Occipital lobe (tissue), 2 donors: ENCODE data around the gene NCAM2. TPM values are rescaled to one million over a fixed set of nuclear protein-coding genes. Genes with fewer than 3 reads are reported as not detected.
"Not testable (repeated sequence)": the region's sequence is repeated elsewhere in the genome, so short reads cannot be mapped to it uniquely, and the experiment has no call there.

Experiments
- DNase-seq: peaks from one replicate; lab custom pipeline; 2025; lab: John Stamatoyannopoulos, UW
- total RNA-seq: library from RNA; depleted of rRNA; stranded (reverse); fragments of >200 nt; gene quantifications from one replicate; pipeline ENCODE4 v1.2.3, GENCODE V29; 2014

NCAM2 gene
- total RNA-seq, 1 donor from 2014 or later = 82.8 TPM

GRCh38 chr21:21102896-21103295 lies 104.7 kb downstream of the NCAM2 start:
- no peak for DNase-seq

DNA sequence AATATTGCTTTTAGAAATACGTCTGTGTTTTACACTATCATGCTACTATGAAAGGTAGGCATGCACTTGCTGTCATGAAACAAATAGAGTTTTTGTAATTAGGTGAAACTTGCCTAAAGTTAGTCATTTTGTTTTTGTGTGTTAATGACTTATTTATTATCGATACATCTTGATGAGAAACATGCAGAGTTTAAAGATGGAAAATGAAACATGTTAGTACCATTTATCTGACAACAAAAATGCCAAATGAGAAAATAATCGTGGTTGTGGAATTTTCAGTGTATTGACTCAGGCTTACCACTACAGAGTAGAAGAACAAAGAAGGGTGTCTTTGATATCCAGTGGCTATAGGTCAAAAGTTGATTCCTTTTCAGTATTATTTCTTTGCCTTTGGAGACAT lies 105.5 kb downstream of the NCAM2 start:
- no peak for DNase-seq

GRCh38 chr21:21109736-21110135 lies 111.5 kb downstream of the NCAM2 start:
- no peak for DNase-seq

- DNase-seq = no peak
Observed at GRCh38 chr21:21111309-21111920, 113.2 kb downstream of the NCAM2 start.

GRCh38 chr21:21114461-21114860 lies 116.3 kb downstream of the NCAM2 start:
- DNase-seq = no peak

DNA sequence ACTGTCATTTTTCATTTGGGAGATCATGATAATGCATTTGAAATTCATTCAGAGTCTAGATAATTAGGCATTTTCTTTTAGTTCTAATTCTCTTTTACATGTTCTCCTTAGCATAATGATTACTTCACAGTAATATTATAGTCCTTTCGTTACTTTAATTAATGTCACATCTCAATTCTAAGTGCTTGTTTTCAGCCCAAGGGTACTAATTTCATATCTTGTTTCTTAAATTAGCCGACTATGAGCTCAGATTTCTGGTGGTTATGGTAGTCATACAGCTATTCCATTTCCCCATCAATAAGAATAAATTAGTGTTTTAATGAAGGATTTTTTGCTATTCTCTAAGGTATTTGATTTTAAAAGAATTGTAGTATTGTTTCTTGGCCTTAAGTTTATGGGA lies 120.9 kb downstream of the NCAM2 start:
- no peak for DNase-seq

- DNase-seq = no peak
Observed at GRCh38 chr21:21122680-21123079, 124.5 kb downstream of the NCAM2 start.

DNA sequence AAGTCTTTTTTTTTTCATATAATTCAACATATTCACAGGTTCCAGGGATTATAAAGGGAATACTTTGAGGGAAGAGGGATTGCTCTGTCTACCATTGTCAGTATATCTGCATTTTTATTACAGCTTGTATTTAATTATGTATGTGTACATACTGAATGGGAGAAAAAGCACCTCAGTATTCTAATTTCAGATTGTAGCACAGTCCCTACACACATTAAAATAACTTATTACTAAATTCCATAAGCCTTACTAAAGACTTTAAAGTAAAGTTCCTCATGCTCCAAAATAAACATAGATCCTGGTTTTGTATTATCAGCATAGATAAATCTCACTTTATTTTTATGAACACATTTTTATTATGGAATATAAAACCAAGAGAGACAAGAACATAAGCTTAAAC lies 134.2 kb downstream of the NCAM2 start:
- DNase-seq = no peak

GRCh38 chr21:21137986-21138385 lies 139.8 kb downstream of the NCAM2 start:
- no peak for DNase-seq

DNA sequence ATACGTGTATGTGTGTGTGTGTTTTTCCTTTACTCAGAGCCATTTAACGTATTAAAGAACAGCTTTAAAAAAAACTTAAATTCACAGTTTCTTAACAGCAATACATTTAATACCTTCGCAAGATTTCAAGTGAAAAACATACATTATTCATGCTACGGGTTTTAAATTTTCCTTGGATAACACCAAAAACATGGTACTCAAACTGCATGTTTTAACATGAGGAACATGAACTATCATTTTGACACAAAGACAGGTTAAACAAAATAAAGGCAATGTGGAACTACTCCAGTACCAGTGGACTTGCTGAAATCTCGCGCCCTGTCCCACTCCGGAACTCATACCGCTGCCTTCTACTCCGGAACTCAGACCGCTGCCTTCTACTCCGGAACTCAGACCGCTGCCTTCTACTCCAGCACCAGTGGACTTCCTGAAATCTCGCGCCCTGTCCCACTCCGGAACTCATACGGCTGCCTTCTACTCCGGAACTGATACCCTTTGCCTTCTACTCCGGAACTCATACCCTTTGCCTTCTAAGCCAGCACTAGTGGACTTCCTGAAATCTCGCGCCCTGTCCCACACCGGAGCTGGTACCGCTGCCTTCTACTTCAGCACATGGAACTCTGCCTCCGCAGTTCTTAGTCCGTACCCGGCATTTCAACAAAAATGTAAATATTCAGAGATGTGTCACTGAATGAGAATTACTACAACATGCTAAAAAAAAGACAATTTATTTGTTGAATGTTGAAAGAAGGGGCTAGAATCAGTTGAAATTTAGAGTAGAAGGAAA lies 148.6 kb downstream of the NCAM2 start:
- DNase-seq = no peak

GRCh38 chr21:21147374-21147745 lies 149.2 kb downstream of the NCAM2 start:
- no peak for DNase-seq

GRCh38 chr21:21148009-21148408 lies 149.8 kb downstream of the NCAM2 start:
- no peak for DNase-seq

DNA sequence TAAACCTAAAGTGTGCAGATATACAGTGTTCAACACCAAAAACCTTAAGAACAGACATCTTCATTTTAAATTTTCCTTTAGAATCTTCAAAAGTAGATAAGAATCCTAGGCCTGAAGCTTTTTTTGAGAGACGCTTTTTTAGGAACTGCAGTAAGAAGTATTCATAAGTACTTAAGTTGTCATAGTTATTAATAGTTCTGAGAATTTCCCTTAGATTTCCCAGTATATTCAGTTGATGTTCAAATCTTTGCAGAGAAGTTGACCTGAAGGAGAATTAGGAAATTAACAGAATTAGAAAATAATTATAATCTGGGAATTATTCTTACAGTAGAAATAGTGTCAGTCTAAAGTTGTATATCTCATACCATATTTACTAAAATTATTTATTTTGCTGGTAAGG lies 150.3 kb downstream of the NCAM2 start:
- DNase-seq = no peak

DNA sequence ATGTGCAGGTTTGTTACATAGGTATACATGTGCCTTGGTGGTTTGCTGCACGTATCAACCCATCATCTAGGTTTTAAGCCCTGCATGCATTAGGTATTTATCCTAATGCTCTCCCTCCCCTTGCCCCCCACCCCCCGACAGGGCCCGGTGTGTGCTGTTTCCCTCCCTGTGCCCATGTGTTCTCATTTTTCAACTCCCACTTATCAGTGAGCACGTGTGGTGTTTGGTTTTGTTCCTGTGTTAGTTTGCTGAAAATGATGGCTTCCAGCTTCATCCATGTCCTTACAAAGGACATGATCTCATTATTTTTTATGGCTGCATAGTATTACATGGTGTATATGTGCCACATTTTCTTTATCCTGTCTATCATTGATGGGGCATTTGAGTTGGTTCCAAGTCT lies 151.2 kb downstream of the NCAM2 start:
- DNase-seq = not testable (repeated sequence)

- DNase-seq = no peak
Observed at GRCh38 chr21:21151231-21151630, 153.0 kb downstream of the NCAM2 start.

GRCh38 chr21:21156397-21156796 lies 158.2 kb downstream of the NCAM2 start:
- no peak for DNase-seq

DNA sequence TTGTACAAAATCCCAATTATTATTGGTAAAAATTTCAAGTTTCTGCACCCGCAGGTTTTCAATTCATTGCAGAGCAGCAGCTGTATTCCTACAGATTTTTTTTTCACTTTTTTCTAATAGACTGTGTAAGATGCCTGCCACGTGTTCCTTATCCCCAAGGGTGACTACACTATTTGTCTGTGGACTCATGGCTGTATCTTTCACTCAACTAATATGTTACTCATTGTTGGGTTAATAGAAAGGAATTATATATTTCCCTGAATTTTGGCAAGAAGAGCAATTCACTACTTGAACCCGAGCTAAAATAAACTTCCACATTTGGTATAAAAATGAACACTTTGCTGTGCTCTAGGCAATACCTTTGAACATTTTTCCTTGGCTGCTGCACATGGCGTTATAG lies 158.7 kb downstream of the NCAM2 start:
- no peak for DNase-seq

DNA sequence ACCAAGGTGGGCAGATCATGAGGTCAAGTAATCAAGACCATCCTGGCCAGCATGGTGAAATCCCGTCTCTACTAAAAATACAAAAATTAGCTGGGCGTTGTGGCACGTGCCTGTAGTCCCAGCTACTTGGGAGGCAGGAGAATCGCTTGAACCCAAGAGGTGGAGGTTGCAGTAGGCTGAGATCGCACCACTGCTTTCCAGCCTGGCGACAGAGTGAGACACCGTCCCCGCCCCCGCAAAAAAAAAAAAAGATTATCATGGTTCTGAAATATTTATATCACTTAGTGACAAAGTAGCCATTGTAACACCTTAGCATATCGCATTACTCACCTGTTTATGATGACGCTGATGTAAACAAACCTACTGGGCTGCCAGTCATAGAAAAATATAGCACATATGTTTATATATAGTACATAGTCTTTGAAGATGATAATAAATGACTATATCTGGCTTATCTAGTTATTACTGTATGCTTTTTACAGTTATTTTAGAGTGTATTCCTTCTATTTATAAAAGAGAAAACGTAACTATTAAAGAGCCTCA lies 160.2 kb downstream of the NCAM2 start:
- DNase-seq = no peak

- DNase-seq = no peak
Observed at GRCh38 chr21:21159253-21159899, 161.2 kb downstream of the NCAM2 start.

- DNase-seq = no peak
Observed at GRCh38 chr21:21162786-21163185, 164.6 kb downstream of the NCAM2 start.

DNA sequence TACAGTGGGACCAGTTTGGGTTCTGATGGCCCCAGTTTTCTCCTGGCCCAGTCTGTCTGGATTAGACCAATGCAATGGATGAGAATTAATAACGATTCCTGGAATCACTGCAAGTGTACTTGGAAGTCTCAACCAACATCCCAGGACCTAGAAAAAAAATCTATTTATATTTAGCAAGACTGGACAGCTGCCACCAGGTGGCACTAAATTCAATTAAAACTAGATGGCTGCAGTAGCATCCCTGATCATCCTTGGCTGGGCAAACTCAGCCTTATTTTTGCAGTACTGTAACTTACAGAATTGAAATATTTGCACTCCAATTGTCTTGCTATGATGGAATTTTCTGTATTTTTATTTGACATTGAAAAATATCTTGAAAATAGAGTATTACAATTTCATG lies 165.7 kb downstream of the NCAM2 start:
- DNase-seq = no peak

DNA sequence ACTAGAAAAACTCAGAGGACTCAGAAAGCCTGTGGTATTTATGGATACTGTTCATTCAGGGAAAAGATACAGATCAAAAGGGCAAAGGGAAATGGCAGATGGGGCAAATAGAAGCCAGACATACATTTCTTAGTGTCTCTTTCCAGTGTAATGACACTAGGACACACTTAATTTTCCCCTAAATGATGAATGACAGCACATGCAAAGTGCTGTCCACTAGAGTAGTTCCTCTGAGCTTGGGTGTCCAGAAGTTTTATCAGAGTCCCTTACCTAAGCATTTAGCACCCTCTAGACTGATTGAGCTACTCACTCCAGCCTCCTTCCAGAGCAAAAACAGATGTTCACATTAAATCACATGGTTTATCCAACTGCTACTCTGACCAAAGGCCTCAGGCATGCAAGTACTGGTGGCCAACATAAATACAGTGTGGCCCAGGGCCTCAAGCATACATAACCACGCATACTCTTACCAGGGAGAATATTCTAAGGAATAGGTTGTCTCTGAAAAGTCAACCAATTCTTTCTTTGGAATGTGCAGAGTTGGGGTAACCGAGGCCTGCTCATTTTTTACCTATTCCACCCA lies 166.9 kb downstream of the NCAM2 start:
- no peak for DNase-seq
